Vagina (tissue), 2 donors: Measurements from ENCODE around the gene ULBP2. TPM values are rescaled to one million over a fixed set of nuclear protein-coding genes. Genes with fewer than 3 reads are reported as not detected.
"Not testable (repeated sequence)": the region's sequence is repeated elsewhere in the genome, so short reads cannot be mapped to it uniquely, and the experiment has no call there.

Experiments used
- DNase-seq, 2 donors: peaks; one replicate each; pipeline ENCODE4 v3.0.0-alpha.2; 2017; ENCODE audit errors: extremely low spot score in 2 of 2
- H3K27ac ChIP-seq: fragments of 200-600 bp; sonication (generic); one replicate; pipeline ENCODE4 v1.5.1; 2019
- H3K27me3 ChIP-seq: fragments of 200-600 bp; sonication (generic); one replicate; pipeline ENCODE4 v1.5.1; 2019
- H3K36me3 ChIP-seq, 2 donors: fragments of 200-600 bp; sonication (generic); one replicate each; pipeline ENCODE4 v1.5.1; 2017 to 2019
- H3K4me1 ChIP-seq: fragments of 200-600 bp; sonication (generic); one replicate; pipeline ENCODE4 v1.5.1; 2019
- H3K4me3 ChIP-seq, 2 donors: fragments of 200-600 bp; sonication (generic); 1 replicate in 1 of 2; 2 replicates in 1 of 2; pipeline ENCODE4 v1.5.1; 2016 to 2019
- H3K9me3 ChIP-seq: fragments of 200-600 bp; sonication (generic); one replicate; pipeline ENCODE4 v1.5.1; 2019
- CTCF ChIP-seq, 3 experiments: fragments of 450-650 bp in 2 of 3; fragments of 200-600 bp in 1 of 3; sonication (generic) in 1 of 3; IDR thresholded peaks; one replicate each; pipeline ENCODE4 v1.5.1; 2017 to 2019; ENCODE audit warnings: antibody characterized with exemption in 3 of 3, mild to moderate bottlenecking in 2 of 3, moderate library complexity in 2 of 3
- POLR2A ChIP-seq, 2 donors: fragments of 450-650 bp; IDR thresholded peaks; one replicate each; pipeline ENCODE4 v1.6.1; 2017; ENCODE audit warnings: antibody characterized with exemption in 2 of 2, mild to moderate bottlenecking in 2 of 2, moderate library complexity in 2 of 2
- POLR2AphosphoS5 ChIP-seq, 2 donors: sonication (generic); formaldehyde crosslinking; IDR thresholded peaks; one replicate each; pipeline ENCODE4 v1.9.0; 2017; ENCODE audit warnings: antibody characterized with exemption in 2 of 2, mild to moderate bottlenecking in 2 of 2, low read depth in 1 of 2; ENCODE audit not compliant: insufficient read depth in 1 of 2
- intact Hi-C: fragments of 100-400 bp; cut with DNase I; formaldehyde crosslinking; loops from one replicate; pipeline ENCODE4 v1.15.1; 2023
- total RNA-seq: library from RNA; depleted of rRNA; stranded (reverse); fragments of >200 nt; gene quantifications from one replicate; pipeline ENCODE4 v1.2.3, GENCODE V29; 2016

ULBP2 gene
- total RNA-seq, 1 donor from 2014 or later = not detected

DNA sequence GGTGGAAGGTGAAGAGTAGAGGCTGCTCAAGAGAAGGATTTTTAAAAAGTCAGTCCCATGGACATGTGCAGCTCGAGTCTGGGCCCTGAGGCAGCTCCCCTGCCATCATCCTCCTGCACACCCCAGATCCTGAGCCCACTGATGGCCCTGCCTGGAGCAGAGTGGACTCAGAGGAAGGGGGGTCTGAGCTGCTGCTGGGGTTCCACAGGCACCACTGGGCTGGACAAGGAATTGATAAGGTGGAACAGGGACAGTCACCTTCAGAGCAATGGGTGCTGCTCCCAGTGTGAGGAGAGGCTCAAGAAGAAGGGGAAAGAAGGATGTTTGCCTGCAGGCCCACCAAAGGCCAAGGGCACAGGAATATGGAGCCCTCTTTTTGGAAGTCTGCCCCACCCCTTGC, 6.2 kb downstream of the ULBP2 start:
- DNase-seq = no peak
- TF ChIP-seq POLR2AphosphoS5 (IDR thresholded peaks at IDR 0.05; ENCODE audit: insufficient read depth in 1 of 2, low read depth in 1 of 2) = no peak
- no peak for TF ChIP-seq POLR2A (IDR thresholded peaks at IDR 0.05)
- TF ChIP-seq CTCF (IDR thresholded peaks at IDR 0.05) = no peak
- Histone ChIP-seq H3K36me3 (no peaks in the 10 kb centered on the region), H3K4me1 (no peaks in the 10 kb centered on the region), H3K27me3 (no peaks in the 10 kb centered on the region), H3K27ac (no peak overlapping the region), H3K9me3 (no peaks in the 10 kb centered on the region), H3K4me3 (no peak overlapping the region)
- intact Hi-C loops = no loop called here

- TF ChIP-seq POLR2AphosphoS5 (IDR thresholded peaks at IDR 0.05; ENCODE audit: insufficient read depth in 1 of 2, low read depth in 1 of 2) (no peak), CTCF (IDR thresholded peaks at IDR 0.05) (no peak), POLR2A (IDR thresholded peaks at IDR 0.05) (no peak)
- H3K27me3 ChIP-seq = no peaks in the 10 kb centered on the region
These were observed 6.8 kb downstream of the ULBP2 start for GRCh38 chr6:149948616-149949015.

GRCh38 chr6:149950423-149950822, 8.6 kb downstream of the ULBP2 start:
- no peak overlapping the region for H3K27ac ChIP-seq
- no peaks in the 10 kb centered on the region for H3K9me3 ChIP-seq
- intact Hi-C loops = no loop called here
- DNase-seq = peak in 1 of 2 donors; percentile 64
- no peaks in the 10 kb centered on the region for H3K36me3 ChIP-seq
- H3K4me1 ChIP-seq = no peaks in the 10 kb centered on the region
- TF ChIP-seq POLR2AphosphoS5 (IDR thresholded peaks at IDR 0.05; ENCODE audit: insufficient read depth in 1 of 2, low read depth in 1 of 2) (no peak), POLR2A (IDR thresholded peaks at IDR 0.05) (no peak), CTCF (IDR thresholded peaks at IDR 0.05) (no peak)
- H3K4me3 ChIP-seq = no peak overlapping the region
- no peaks in the 10 kb centered on the region for H3K27me3 ChIP-seq

More at GRCh38 chr6:149948616-149949015, 6.8 kb downstream of the ULBP2 start:
- intact Hi-C loops = no loop called here
- H3K36me3 ChIP-seq = no peaks in the 10 kb centered on the region
- no peaks in the 10 kb centered on the region for H3K4me1 ChIP-seq
- H3K4me3 ChIP-seq = no peak overlapping the region
- H3K9me3 ChIP-seq = no peaks in the 10 kb centered on the region
- H3K27ac ChIP-seq = no peak overlapping the region
- no peak for DNase-seq

DNA sequence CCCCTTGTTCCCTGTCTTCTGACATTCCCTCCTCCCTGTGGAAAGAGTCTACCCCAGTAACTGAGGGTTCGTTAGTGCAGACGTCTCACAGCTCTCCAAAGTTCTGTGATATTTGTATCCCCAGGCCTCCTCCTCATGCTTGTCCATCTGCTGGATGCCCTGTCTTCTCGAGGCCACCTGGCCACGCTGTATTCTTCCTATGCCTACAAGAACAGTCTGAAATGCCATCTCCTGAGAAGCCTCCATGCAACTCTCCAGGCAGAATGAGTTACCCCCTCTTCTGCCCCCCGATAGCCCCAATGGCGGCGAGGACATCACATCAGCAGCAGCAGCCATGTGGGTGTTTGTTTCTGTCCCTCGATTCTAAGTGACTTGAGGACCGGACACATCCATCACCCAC, 9.3 kb downstream of the ULBP2 start:
- Histone ChIP-seq H3K4me3 (no peak overlapping the region), H3K36me3 (no peaks in the 10 kb centered on the region), H3K27me3 (no peaks in the 10 kb centered on the region), H3K27ac (no peak overlapping the region), H3K9me3 (no peaks in the 10 kb centered on the region), H3K4me1 (no peaks in the 10 kb centered on the region)
- intact Hi-C loops = no loop called here
- peak in 1 of 2 donors; percentile 52 for DNase-seq
- TF ChIP-seq POLR2A (IDR thresholded peaks at IDR 0.05) (no peak), POLR2AphosphoS5 (IDR thresholded peaks at IDR 0.05; ENCODE audit: insufficient read depth in 1 of 2, low read depth in 1 of 2) (no peak), CTCF (IDR thresholded peaks at IDR 0.05) (no peak)

DNA sequence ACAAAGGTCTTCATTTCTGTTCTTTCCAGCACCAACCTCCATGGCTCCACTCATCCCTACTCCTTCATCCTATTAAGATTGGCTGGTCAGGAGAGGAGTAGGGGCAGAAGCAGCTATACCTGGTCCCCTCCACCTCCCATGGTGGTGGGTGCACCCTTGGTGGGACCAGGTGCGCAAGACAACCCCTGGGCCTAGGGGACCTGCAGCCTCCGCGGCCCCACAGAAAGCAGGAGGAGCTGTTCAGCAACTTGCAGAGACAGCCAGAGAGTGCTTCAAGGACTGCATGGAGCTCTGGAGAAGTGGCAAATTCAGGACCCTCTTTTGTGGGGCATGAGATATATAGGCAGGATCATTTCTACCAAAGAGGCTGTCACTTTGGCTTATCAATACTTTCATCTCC, 9.8 kb downstream of the ULBP2 start:
- no peaks in the 10 kb centered on the region for H3K4me1 ChIP-seq
- H3K27ac ChIP-seq = no peak overlapping the region
- no peak for DNase-seq
- H3K4me3 ChIP-seq = no peak overlapping the region
- intact Hi-C loops = no loop called here
- H3K36me3 ChIP-seq = no peaks in the 10 kb centered on the region
- no peaks in the 10 kb centered on the region for H3K27me3 ChIP-seq
- no peaks in the 10 kb centered on the region for H3K9me3 ChIP-seq
- no peak for TF ChIP-seq POLR2A (IDR thresholded peaks at IDR 0.05)
- TF ChIP-seq POLR2AphosphoS5 (IDR thresholded peaks at IDR 0.05; ENCODE audit: insufficient read depth in 1 of 2, low read depth in 1 of 2) = no peak
- no peak for TF ChIP-seq CTCF (IDR thresholded peaks at IDR 0.05)

GRCh38 chr6:149953390-149953789, 11.6 kb downstream of the ULBP2 start:
- H3K27me3 ChIP-seq, H3K9me3 ChIP-seq, intact Hi-C loops: not testable (repeated sequence)

GRCh38 chr6:149953934-149954327, 12.1 kb downstream of the ULBP2 start:
- H3K4me3 ChIP-seq, H3K27me3 ChIP-seq, H3K9me3 ChIP-seq, intact Hi-C loops, H3K27ac ChIP-seq, H3K36me3 ChIP-seq, H3K4me1 ChIP-seq, DNase-seq: not testable (repeated sequence)

More at GRCh38 chr6:149953390-149953789, 11.6 kb downstream of the ULBP2 start:
- H3K4me3 ChIP-seq, DNase-seq, H3K36me3 ChIP-seq, H3K4me1 ChIP-seq, H3K27ac ChIP-seq: not testable (repeated sequence)

- H3K36me3 ChIP-seq, H3K9me3 ChIP-seq, H3K27me3 ChIP-seq, intact Hi-C loops, H3K4me3 ChIP-seq, H3K4me1 ChIP-seq, H3K27ac ChIP-seq: not testable (repeated sequence)
- DNase-seq = peak in 1 of 2 donors; percentile 22
These were observed 12.6 kb downstream of the ULBP2 start for GRCh38 chr6:149954328-149954983.
